DND-41 (cell line): Measurements from ENCODE around the gene SOCS4.
"Not testable (repeated sequence)": the region's sequence is repeated elsewhere in the genome, so short reads cannot be mapped to it uniquely, and the experiment has no call there.

ENCODE experiments used
- ATAC-seq: fragments of 200-7000 bp; cut with Tn5 transposase; 3 replicates; pipeline ENCODE4 v1.9.1; 2021; ENCODE audit warnings: low read depth; ENCODE audit not compliant: insufficient read depth
- DNase-seq: peaks from one replicate; pipeline ENCODE4 v3.0.0-alpha.2; 2020
- H2AFZ ChIP-seq: 2 replicates; pipeline ENCODE4 v1.6.0; 2012; ENCODE audit warnings: low read depth, low read length
- H3K27ac ChIP-seq: 2 replicates; pipeline ENCODE4 v1.5.1; 2012; ENCODE audit warnings: low read length, inconsistent platforms
- H3K27me3 ChIP-seq: fragments of 200-600 bp; sonication (generic); 2 replicates; pipeline ENCODE4 v1.6.0; 2012; ENCODE audit warnings: low read length, mild to moderate bottlenecking, inconsistent platforms; ENCODE audit not compliant: insufficient read depth, poor library complexity
- H3K36me3 ChIP-seq: 2 replicates; pipeline ENCODE4 v1.5.1; 2012; ENCODE audit warnings: low read length, inconsistent platforms; ENCODE audit not compliant: insufficient read depth
- H3K4me1 ChIP-seq: 2 replicates; pipeline ENCODE4 v1.5.1; 2012; ENCODE audit warnings: mild to moderate bottlenecking, low read length; ENCODE audit not compliant: insufficient read depth
- H3K4me2 ChIP-seq: 2 replicates; pipeline ENCODE4 v1.6.0; 2012; ENCODE audit warnings: mild to moderate bottlenecking, moderate library complexity, low read length, inconsistent platforms; ENCODE audit not compliant: insufficient read depth
- H3K4me3 ChIP-seq, 2 experiments: fragments of 200-600 bp in 1 of 2; shearing (Covaris generic) in 1 of 2; 2 replicates each; pipeline ENCODE4 v1.5.1; 2012 to 2016; ENCODE audit warnings: inconsistent platforms in 2 of 2, low read length in 2 of 2, mild to moderate bottlenecking in 2 of 2, low read depth in 1 of 2, moderate library complexity in 1 of 2
- H3K79me2 ChIP-seq: 2 replicates; pipeline ENCODE4 v1.6.0; 2012; ENCODE audit warnings: low read length, inconsistent platforms; ENCODE audit not compliant: insufficient read depth
- H3K9ac ChIP-seq: 2 replicates; pipeline ENCODE4 v1.6.0; 2012; ENCODE audit warnings: low read depth, mild to moderate bottlenecking, inconsistent platforms, low read length, moderate library complexity
- H3K9me3 ChIP-seq: 2 replicates; pipeline ENCODE4 v1.5.1; 2012; ENCODE audit warnings: low read length, moderate library complexity, mild to moderate bottlenecking, inconsistent platforms; ENCODE audit not compliant: insufficient read depth, severe bottlenecking
- H4K20me1 ChIP-seq: 2 replicates; pipeline ENCODE4 v1.6.0; 2012; ENCODE audit warnings: low read length; ENCODE audit not compliant: insufficient read depth
- EZH2 ChIP-seq: IDR thresholded peaks from 3 replicates; pipeline ENCODE4 v1.6.1; 2012; ENCODE audit warnings: borderline replicate concordance, low read depth, mild to moderate bottlenecking, moderate library complexity, low read length, inconsistent platforms; ENCODE audit not compliant: severe bottlenecking
- TF ChIP-seq, protein P1 (sequence below): IDR thresholded peaks from 2 replicates; pipeline ENCODE4 v1.5.1; 2012; ENCODE audit warnings: borderline replicate concordance, low read length, moderate library complexity, mild to moderate bottlenecking; ENCODE audit not compliant: poor library complexity, severe bottlenecking; ENCODE audit errors: extremely low read depth

Gene SOCS4

DNA sequence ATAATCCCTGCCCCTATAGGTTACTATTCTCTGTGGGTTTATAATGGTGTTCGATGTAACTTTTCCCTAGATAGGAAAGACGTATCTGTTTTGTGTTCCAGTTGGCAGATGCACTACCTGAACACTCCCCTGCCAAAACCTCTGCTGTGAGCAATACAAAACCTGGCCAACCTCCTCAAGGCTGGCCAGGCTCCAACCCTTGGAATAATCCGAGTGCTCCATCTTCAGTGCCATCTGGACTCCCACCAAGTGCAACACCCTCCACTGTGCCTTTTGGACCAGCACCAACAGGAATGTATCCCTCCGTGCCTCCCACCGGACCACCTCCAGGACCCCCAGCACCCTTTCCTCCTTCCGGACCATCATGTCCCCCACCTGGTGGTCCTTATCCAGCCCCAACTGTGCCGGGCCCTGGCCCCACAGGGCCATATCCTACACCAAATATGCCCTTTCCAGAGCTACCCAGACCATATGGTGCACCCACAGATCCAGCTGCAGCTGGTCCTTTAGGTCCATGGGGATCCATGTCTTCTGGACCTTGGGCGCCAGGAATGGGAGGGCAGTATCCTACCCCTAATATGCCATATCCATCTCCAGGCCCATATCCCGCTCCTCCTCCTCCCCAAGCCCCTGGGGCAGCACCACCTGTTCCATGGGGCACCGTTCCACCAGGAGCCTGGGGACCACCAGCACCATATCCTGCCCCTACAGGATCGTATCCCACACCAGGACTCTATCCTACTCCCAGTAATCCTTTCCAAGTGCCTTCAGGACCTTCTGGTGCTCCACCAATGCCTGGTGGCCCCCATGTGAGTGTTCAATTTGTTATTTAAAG lies 35.7 kb downstream of the SOCS4 start:
- no peak for ATAC-seq
- peaks cover 84% of the 10 kb centered on the region for H3K36me3 ChIP-seq
- H2AFZ ChIP-seq, result no peak overlapping the region
- no peaks in the 10 kb centered on the region for H3K4me1 ChIP-seq
- no peak overlapping the region for H3K9ac ChIP-seq
- no peaks in the 10 kb centered on the region for H3K27me3 ChIP-seq
- H4K20me1 ChIP-seq, result peaks cover 54% of the 10 kb centered on the region
- peaks cover 57% of the 10 kb centered on the region for H3K79me2 ChIP-seq
- no peak overlapping the region for H3K4me2 ChIP-seq
- H3K27ac ChIP-seq, result no peak overlapping the region
- DNase-seq, result no peak
- H3K9me3 ChIP-seq, result no peaks in the 10 kb centered on the region
- H3K4me3 ChIP-seq, result no peak overlapping the region
- TF ChIP-seq EZH2, result no peak
- TF ChIP-seq, protein P1, sequence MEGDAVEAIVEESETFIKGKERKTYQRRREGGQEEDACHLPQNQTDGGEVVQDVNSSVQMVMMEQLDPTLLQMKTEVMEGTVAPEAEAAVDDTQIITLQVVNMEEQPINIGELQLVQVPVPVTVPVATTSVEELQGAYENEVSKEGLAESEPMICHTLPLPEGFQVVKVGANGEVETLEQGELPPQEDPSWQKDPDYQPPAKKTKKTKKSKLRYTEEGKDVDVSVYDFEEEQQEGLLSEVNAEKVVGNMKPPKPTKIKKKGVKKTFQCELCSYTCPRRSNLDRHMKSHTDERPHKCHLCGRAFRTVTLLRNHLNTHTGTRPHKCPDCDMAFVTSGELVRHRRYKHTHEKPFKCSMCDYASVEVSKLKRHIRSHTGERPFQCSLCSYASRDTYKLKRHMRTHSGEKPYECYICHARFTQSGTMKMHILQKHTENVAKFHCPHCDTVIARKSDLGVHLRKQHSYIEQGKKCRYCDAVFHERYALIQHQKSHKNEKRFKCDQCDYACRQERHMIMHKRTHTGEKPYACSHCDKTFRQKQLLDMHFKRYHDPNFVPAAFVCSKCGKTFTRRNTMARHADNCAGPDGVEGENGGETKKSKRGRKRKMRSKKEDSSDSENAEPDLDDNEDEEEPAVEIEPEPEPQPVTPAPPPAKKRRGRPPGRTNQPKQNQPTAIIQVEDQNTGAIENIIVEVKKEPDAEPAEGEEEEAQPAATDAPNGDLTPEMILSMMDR, result no peak

DNA sequence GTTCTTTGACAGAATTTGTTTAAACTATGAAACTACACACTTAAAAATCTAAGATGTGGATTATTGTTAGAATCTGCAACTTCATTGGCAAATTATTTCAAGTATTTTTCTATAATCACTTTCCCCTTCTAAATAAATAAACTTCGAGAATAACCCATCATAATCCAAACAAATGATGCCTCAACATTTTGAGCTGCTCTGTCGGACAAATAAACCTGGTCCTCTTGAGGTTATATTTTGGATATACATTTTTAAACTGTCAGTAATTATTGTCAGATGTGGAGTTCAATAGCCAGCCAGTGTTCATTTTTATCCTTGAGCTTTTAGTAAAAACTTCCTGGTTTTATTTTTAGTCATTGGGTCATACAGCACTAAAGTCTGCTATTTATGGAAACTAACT lies 37.9 kb downstream of the SOCS4 start:
- peaks cover 39% of the 10 kb centered on the region for H4K20me1 ChIP-seq
- H3K27me3 ChIP-seq, H2AFZ ChIP-seq, H3K4me2 ChIP-seq, H3K9ac ChIP-seq, DNase-seq, H3K4me3 ChIP-seq, H3K27ac ChIP-seq, ATAC-seq, H3K9me3 ChIP-seq, H3K4me1 ChIP-seq: not testable (repeated sequence)
- H3K36me3 ChIP-seq, result peaks cover 83% of the 10 kb centered on the region
- H3K79me2 ChIP-seq, result peaks cover 35% of the 10 kb centered on the region

DNA sequence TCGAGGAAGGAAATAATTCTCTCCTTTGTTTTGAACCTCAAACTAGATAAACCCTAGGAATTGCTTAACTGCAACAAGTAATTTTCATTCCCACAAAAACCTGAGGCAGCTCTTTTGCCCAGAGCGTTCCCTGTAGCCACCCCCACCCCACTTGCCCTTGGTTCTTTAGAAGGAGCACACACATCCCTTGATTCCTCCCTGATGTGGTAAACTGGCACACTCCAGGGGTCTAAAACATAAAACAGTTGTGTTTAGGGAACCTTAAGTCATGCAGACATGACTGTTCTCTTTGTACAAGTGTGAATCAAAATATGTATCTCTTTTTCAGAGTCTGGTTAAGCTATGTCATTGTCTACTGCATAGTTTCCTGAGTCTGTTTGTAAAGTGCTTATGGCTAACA lies 38.4 kb downstream of the SOCS4 start:
- no peak overlapping the region for H3K4me3 ChIP-seq
- H3K4me1 ChIP-seq, result no peaks in the 10 kb centered on the region
- peaks cover 82% of the 10 kb centered on the region for H3K36me3 ChIP-seq

DNA sequence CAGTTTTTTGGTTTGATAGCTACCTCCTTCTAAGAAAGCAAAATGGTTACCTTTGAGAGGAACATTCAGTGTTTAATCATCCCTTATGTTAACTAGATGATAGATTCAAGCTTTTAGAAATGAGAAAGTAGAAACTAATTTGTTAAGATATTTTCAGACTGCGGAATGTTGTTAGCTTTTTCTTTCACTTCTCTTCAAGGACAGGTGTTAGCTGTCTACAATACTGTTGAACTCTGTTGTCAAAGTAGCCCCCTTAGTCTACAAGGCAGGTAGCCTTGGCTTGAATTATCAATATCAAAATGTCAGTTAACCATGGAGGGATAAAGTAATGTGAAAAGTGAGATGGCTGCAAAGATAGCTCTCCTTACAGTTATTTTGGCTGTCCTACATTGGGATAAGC lies 39.2 kb downstream of the SOCS4 start:
- Histone ChIP-seq H3K27ac (no peak overlapping the region), H3K9ac (no peak overlapping the region), H2AFZ (no peak overlapping the region), H3K36me3 (peaks cover 73% of the 10 kb centered on the region), H4K20me1 (peaks cover 26% of the 10 kb centered on the region), H3K4me2 (no peak overlapping the region), H3K27me3 (no peaks in the 10 kb centered on the region), H3K9me3 (no peaks in the 10 kb centered on the region), H3K79me2 (peaks cover 23% of the 10 kb centered on the region), H3K4me3 (no peak overlapping the region), H3K4me1 (no peaks in the 10 kb centered on the region)
- DNase-seq, result no peak
- TF ChIP-seq EZH2, result no peak
- TF ChIP-seq, protein P1, result no peak
- no peak for ATAC-seq

More for the DNA sequence above, 38.4 kb downstream of the SOCS4 start:
- no peak for DNase-seq
- H3K4me2 ChIP-seq, result no peak overlapping the region
- H2AFZ ChIP-seq, result no peak overlapping the region
- no peak overlapping the region for H3K9ac ChIP-seq
- H3K27me3 ChIP-seq, result no peaks in the 10 kb centered on the region
- TF ChIP-seq EZH2, result no peak
- TF ChIP-seq, protein P1, result no peak
- H3K27ac ChIP-seq, result no peak overlapping the region
- H3K79me2 ChIP-seq, result peaks cover 32% of the 10 kb centered on the region
- H4K20me1 ChIP-seq, result peaks cover 34% of the 10 kb centered on the region
- H3K9me3 ChIP-seq, result no peaks in the 10 kb centered on the region
- ATAC-seq, result no peak
